HG02678 (cell line): ENCODE results near the gene GPATCH1.
"Not testable (repeated sequence)": the region's sequence is repeated elsewhere in the genome, so short reads cannot be mapped to it uniquely, and the experiment has no call there.

Experiments
- ATAC-seq: cut with Tn5 transposase; IDR thresholded peaks from one replicate; pipeline ENCODE4 v1.9.1; 2021; ENCODE audit warnings: mild to moderate bottlenecking, moderate library complexity; ENCODE audit not compliant: unreplicated experiment

The GPATCH1 gene, protein sequence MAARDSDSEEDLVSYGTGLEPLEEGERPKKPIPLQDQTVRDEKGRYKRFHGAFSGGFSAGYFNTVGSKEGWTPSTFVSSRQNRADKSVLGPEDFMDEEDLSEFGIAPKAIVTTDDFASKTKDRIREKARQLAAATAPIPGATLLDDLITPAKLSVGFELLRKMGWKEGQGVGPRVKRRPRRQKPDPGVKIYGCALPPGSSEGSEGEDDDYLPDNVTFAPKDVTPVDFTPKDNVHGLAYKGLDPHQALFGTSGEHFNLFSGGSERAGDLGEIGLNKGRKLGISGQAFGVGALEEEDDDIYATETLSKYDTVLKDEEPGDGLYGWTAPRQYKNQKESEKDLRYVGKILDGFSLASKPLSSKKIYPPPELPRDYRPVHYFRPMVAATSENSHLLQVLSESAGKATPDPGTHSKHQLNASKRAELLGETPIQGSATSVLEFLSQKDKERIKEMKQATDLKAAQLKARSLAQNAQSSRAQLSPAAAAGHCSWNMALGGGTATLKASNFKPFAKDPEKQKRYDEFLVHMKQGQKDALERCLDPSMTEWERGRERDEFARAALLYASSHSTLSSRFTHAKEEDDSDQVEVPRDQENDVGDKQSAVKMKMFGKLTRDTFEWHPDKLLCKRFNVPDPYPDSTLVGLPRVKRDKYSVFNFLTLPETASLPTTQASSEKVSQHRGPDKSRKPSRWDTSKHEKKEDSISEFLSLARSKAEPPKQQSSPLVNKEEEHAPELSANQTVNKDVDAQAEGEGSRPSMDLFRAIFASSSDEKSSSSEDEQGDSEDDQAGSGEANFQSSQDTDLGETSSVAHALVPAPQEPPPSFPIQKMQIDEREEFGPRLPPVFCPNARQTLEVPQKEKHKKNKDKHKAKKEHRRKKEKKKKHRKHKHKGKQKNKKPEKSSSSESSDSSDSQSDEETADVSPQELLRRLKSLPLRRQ

DNA sequence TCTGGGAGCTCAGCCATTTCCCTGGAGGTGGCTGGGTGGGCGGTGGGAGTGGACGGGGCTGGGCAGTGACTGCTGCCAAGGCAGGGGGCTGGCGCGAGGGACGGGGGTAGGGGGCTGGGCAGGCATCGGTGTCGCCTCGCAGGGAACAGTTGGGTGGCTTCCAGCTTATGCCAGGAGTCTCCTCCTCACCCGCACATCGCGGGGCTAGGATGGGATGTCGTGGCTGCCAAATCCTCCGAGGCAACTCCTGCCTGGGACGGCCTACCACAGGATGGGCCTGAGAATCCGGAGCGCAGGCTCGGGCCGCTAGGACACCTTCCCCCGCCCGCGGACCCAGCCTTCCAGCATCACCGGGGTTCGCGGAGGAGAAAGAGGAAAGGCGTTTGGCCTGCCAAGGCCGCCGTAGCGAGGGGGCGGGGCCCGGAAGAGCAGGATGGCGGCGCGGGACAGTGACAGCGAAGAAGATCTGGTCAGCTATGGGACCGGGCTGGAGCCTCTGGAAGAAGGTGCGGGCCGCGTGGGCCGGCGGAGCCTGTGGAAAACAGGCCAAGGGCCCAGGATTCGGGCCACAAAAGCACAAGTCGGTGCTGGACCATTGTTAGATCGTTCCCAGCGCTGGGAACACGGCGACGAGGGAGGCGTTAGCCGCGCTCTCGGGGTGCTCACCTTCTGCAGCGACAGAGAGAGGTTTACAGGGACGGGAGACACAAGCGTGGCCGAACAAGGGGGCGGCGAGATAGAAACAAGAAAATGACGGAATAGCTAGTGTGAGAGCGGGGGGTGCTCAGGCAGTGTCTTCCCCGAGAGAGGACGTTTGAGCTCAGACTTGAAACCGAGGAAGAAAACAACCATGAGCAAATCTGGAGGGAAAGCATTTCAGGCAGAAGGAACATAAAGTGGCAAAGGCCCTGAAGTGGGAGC lies at the start of gene GPATCH1:
GPATCH1 (plus strand) TSS at position 421 of the 921 bp plus-strand sequence; CDS start at position 434, 13 bp downstream.
- ATAC-seq = peak; percentile 85

DNA sequence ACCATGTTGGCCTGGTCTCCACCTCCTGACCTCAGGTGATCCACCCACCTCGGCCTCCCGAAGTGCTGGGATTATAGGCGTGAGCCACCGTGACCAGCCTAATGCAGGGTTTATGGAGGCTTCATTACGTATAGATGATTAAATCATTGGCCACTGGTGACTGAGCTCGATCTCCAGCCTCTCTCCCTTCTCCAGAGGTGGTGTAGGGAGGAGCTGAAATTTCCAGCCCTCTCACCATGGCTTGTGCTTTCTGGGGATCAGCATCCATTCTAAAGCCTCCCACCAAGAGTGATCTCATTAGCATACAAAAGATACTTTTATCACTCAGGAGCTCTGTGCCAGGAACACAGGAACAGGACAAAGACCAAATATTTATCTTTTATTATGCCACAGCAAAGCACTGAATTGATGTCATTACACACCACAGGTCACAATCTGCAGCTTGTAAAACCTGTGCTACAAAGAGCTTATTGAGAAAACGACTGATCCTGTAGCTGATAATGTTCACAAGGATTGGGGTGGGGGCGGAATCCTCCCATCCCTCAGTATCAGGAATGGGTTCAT lies 48.7 kb upstream of the GPATCH1 start:
- ATAC-seq = no peak

DNA sequence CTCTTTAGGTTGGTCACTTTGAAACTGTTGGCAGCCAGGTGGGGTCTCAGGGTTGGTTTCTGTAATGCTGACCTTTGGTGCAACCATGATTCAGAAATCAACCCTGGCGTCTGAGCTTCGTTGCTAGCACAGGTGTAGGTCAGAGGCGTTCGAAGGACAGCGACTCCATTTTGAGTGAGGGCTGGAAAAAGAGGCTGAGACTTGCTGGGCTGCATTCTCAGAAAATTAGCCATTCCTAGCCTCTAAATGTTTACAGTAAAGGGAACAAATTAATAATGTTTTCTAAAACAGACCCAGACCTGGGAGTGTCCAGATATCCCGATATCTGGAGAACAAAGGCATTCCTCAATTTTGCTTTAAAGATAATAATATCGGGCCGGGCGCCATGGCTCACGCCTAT lies 45.5 kb upstream of the GPATCH1 start:
- no peak for ATAC-seq

DNA sequence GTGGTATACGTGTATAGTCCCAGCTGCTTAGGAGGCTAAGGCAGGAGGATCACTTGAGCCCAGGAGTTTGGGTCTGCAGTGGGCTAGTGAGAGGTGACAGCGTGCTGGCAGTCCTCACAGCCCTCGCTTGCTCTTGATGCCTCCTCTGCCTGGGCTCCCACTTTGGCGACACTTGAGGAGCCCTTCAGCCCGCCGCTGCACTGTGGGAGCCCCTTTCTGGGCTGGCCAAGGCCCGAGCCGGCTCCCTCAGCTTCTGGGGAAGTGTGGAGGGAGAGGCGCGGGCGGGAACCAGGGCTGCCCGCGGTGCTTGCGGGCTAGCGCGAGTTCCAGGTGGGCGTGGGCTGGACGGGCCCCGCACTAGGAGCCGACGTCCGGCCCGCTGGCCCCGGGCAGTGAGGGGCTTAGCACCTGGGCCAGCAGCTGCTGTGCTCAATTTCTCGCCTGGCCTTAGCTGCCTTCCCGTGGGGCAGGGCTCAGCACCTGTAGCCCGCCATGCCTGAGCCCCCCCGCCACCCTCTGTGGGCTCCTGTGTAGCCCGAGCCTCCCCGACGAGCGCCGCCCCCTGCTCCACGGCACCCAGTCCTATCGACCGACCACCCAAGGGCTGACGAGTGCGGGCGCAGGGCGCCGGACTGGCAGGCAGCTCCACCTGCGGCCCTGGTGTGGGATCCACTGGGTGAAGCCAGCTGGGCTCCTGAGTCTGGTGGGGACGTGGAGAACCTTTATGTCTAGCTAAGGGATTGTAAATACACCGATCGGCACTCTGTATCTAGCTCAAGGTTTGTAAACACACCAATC lies 44.4 kb upstream of the GPATCH1 start:
- not testable (repeated sequence) for ATAC-seq

DNA sequence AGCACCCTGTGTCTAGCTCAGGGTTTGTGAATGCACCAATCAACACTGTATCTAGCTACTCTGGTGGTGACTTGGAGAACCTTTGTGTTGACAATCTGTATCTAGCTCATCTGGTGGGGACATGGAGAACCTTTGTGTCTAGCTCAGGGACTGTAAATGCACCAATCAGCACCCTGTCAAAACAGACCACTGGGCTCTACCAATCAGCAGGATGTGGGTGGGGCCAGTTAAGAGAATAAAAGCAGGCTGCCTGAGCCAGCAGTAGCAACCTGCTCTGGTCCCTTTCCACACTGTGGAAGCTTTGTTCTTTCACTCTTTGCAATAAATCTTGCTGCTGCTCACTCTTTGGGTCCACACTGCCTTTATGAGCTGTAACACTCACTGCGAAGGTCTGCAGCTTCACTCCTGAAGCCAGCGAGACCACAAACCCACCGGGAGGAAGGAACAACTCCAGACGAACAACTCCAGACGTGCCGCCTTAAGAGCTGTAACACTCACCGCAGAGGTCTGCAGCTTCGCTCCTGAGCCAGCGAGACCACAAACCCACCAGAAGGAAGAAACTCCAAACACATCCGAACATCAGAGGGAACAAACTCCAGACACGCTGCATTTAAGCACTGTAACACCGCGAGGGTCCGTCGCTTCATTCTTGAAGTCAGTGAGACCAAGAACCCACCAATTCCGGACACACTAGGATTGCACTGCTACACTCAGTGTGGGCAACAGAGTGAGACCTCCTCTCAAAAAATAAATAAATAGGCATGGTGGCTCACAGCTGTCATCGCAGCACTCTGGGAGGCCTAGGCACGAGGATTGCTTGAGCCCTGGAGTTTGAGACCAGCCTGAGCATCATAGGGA lies 43.6 kb upstream of the GPATCH1 start:
- ATAC-seq = not testable (repeated sequence)

DNA sequence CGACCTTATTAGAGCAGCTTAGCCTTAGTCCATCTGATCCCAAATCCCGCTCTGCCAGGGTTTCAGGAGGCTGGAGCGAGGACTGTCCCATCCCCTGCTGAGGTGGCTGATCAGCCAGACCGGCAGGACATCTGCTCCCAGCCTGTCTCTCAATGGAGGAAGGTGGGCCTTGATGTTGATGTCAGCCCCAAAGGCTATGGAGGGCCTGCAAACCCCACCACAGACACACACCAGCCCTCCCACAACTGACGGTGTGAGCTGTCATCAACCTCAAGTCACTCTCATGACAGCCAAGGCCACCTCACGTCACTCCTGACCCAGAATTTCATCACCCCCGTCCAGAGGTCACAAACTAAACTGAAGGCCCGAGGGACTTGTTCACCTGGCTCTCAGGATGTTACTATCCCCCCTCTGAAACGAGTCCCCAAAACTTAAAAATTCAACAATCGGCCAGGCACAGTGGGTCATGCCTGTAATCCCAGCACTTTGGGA lies 41.8 kb upstream of the GPATCH1 start:
- no peak for ATAC-seq

DNA sequence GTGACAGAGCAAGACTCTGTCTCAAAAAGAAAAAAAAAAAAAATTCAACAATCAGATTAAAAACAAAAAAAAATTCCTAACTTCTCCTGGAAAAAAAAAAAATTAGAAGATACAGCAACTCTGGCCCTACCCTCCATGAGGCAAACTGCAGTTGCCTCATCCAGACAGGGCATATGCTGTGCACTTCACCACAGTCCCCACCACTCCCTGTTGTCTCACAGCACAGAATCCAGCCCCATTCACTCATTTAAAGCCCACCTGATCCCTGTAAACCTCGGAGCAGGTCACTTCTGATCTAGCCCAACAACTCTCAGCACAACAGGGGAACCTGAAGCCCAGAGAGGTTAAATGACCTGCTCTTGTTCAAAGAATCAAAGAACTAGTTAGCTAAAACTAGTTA lies 41.2 kb upstream of the GPATCH1 start:
- ATAC-seq = no peak

DNA sequence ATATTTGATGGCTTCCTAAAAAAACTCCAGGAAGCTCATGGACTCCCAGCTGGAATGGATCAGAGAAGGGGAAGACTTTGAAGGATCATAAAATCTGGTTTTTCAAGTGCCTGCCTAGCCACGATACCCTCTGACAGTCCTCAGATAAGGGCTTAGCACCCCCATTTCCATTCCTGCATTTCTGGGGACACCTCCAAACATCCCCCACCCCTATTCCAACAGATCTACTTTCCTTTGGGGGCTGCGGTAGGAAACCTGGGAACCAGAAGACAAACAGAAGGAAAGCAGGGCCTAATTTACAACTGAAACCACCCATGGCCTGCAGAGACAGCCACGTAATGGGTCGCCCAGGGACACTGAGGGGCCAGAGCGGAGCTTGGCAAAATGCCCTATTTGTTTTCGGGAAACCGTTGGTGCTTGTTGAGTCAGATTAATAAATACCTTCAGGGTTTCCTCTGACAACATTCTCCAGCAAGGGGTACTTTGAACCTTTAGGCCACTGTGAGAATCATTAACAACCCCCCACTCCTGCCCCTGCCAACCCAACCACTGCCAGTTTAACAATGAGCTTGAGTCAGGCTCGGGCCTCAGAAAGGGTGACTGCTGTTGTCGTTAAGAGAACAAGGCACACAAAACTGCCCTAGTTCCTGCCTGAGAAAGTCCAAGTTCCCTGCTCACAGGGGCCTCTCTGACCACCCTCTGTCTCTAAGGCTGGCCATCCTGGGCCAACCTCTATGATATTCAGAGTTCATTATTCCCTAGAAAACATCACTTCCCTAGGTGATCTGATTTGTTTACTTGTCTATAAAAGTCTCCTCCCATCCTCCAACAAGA lies 39.8 kb upstream of the GPATCH1 start:
- no peak for ATAC-seq

DNA sequence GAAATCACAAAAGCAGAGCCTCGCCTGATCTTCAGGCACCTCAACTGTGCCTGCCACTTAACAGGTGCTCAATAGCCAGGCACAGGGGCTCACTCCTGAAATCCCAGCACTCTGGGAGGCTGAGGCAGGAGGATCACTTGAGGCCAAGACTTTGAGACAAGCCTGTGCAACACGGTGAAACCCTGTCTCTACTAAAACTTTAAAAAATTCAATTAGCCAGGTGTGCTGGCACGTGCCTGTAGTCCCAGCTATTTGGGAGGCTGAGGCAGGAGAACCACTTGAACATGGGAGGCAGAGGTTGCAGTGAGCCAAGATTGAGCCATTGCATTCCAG lies 39.2 kb upstream of the GPATCH1 start:
- ATAC-seq = not testable (repeated sequence)

DNA sequence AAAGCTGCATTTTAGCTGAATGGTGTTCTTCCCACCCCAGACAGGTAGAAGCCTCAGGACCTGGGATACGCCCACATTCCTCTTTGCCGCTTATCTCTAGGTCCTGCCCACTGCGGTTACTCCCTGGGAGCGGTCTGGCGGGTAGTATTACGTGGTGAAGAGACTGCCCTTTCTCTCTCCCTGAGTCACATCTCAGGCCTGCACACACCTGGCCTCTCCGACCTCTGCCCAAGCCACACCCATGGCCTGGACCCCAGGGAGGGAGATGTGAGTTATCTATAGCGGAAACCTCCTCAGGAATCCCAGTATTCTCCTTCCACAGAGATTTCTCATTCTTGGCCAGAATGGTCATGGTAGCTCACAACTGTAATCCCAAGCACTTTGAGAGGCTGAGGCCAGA lies 33.6 kb upstream of the GPATCH1 start:
- no peak for ATAC-seq

DNA sequence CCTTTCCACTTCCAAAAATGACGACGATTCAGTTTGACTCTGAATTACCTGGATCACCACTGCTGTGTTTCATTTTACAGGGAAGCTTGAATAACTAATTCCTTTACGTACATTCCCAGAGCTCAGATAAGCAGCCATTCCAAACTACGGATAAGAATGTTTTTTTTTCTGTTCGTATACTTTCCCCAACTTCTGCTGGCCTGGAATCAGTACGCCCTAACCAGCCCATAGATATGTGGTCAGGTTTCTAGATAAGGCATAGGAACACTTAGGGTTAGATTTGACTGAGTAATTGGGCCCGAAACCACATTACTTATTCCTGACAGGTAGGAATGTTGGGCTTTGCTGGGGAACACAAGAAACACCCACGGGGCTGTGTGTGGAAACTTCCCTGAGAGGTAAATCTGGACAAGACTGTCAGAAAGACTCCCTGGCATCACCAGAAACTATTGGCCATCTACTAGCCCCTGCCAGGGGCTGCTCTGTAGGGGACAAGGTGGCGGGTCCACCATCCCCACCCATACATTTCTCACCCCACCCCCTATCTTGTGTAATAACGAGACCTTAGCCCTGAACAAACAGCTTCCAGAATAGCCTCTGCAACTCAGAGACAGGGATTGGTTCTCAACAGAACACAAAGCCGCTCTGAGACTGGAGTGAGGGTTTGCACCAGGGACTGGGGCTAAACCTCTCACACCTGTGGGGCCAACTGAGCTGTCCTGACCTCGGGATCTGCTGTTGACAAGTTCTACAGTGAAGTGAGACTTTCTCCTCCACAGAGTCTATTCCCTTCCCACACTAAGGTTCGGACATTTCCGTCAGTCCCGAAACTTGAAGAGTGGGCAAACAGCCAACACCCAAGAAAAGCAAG lies 31.9 kb upstream of the GPATCH1 start:
- ATAC-seq = no peak

DNA sequence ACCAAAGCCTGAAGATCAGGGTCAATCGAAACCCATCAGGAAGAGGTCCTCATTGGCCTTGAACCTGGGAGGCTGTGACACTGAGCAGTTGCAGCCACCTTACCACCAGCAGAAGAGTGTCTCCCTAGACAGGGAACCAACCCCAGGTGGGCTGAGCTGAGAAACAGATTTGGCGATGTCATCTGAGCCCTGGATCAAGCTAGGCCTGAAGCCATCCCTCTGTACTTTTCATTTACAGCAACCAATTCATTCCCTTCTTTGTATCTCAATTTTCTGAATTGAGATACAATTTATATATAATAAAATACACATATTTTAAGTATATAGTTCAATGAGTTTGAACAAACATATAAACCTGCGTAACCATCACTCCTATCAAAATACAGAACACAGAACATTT lies 30.9 kb upstream of the GPATCH1 start:
- no peak for ATAC-seq

DNA sequence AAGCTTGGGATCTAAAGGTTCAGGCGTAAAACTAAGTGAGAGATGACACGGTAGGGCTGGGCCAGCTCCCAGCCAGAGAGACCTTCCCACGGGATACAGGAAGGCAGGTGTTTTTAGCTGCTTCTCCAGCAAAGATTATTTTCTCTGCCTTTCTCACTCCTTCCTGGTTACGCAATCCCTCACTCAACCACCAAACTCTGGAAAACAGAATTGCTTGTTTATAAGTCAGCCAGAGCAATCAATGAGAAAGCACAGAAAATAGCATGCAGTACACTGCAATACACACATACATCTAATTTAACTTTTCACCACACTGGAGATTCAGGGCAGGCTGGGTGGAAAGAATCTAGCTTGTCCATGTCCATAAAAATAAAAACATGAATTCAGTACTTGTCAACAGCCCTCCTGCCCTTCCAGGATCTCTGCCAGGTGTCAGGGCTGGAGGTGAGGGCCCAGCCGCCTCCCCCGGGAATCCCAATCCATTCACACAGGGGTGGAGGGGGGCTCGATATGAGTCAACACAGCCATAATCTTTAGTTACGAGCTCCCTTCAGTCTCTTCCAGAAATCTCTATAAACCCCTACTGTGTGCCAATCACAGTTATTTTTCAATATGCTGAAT lies 28.5 kb upstream of the GPATCH1 start:
- ATAC-seq = no peak

DNA sequence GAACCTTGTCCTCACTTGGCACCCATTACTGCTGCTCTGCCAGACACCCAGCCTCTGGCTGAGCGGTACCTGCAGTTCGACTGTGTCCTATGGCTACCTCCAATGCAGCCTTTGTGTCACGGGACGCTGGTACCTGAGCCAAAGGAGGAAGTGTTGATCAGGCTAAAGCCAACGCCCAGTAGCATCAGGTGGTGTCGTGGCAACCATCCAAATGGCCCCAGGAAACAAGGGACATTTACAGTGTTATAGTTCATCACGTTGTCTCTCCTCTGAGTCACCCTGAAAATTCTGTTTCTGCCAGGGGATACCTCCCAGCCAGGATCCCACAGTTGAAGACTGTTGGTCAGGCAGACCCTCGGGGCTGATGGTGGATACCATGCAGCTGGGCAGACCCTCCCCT lies 26.4 kb upstream of the GPATCH1 start:
- no peak for ATAC-seq

DNA sequence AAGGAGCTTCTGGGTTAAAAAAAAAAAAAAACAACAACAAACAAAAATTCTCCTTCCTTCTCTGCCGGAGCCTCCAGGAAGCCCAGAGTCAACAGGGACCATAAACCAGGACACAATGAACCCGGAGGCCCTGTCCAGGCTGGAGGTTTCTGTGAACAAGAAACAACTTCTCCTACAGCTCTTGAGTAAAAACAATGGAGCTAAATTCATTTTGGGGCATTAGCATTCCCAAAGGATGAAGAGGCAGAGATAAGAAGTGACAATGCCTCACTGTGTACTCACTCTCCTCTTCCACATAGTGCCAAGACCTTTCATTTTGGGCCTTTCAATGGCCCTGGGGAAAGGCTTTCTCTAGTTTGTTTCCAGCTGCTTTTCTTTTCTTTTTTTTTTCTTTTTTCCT lies 25.3 kb upstream of the GPATCH1 start:
- no peak for ATAC-seq

DNA sequence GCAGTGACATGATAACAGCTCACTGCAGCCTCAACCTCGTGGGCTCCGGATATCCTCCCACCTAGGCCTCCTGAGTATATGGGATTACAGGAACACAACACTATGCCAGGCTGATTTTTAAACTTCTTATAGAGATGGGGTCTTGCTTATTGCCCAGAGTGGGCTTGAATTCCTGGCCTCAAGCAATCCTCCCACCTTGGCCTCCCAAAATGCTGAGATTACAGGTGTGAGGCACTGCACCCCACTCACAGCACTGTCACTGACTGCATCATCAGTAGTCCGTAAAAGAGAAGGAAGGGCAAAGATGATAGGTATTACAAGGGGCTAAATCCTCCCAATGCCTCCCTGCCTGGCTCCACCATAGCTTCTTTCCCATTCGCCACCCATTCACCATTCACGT lies 20.4 kb upstream of the GPATCH1 start:
- no peak for ATAC-seq
